WERI-Rb-1 (cell line): ENCODE results near the gene INHBB.

ENCODE experiments used
- DNase-seq: peaks from one replicate; pipeline ENCODE4 v3.0.0-alpha.2; 2020
- H3K27ac ChIP-seq: fragments of 250-450 bp; sonication (Bioruptor Pico); 2 replicates; pipeline ENCODE4 v1.5.1; 2020; ENCODE audit warnings: mild to moderate bottlenecking, moderate library complexity
- H3K27me3 ChIP-seq: fragments of 250-450 bp; sonication (Bioruptor Pico); 2 replicates; pipeline ENCODE4 v1.5.1; 2021; ENCODE audit warnings: mild to moderate bottlenecking, low read depth, moderate library complexity; ENCODE audit not compliant: insufficient read depth, severe bottlenecking
- H3K36me3 ChIP-seq: fragments of 250-450 bp; sonication (Bioruptor Pico); 2 replicates; pipeline ENCODE4 v1.5.1; 2020; ENCODE audit warnings: mild to moderate bottlenecking, moderate library complexity
- H3K4me3 ChIP-seq: 2 replicates; pipeline ENCODE4 v1.5.1; 2011; ENCODE audit warnings: low read depth, mild to moderate bottlenecking, control low read depth, low read length
- H3K9me3 ChIP-seq: fragments of 250-450 bp; sonication (Bioruptor Pico); 2 replicates; pipeline ENCODE4 v1.5.1; 2021; ENCODE audit warnings: mild to moderate bottlenecking, moderate library complexity; ENCODE audit not compliant: severe bottlenecking
- CTCF ChIP-seq: IDR thresholded peaks from 2 replicates; pipeline ENCODE4 v1.5.1; 2011; ENCODE audit warnings: low read depth, mild to moderate bottlenecking, control low read depth, inconsistent platforms, low read length

INHBB gene

GRCh38 chr2:120357768-120358167 is 11.8 kb downstream of the INHBB start:
- no peak for TF ChIP-seq CTCF
- no peaks in the 10 kb centered on the region for H3K27me3 ChIP-seq
- no peak for DNase-seq

GRCh38 chr2:120358734-120359465 is 13.0 kb downstream of the INHBB start:
- Histone ChIP-seq H3K27ac (no peak overlapping the region), H3K4me3 (no peak overlapping the region), H3K27me3 (no peaks in the 10 kb centered on the region), H3K9me3 (no peaks in the 10 kb centered on the region), H3K36me3 (no peaks in the 10 kb centered on the region)
- TF ChIP-seq CTCF = no peak
- DNase-seq = no peak

More at GRCh38 chr2:120357768-120358167, 11.8 kb downstream of the INHBB start:
- Histone ChIP-seq H3K27ac (no peak overlapping the region), H3K4me3 (no peak overlapping the region), H3K9me3 (no peaks in the 10 kb centered on the region), H3K36me3 (no peaks in the 10 kb centered on the region)

GRCh38 chr2:120360307-120360855 is 14.4 kb downstream of the INHBB start:
- Histone ChIP-seq H3K9me3 (no peaks in the 10 kb centered on the region), H3K4me3 (no peak overlapping the region), H3K27ac (no peak overlapping the region), H3K36me3 (no peaks in the 10 kb centered on the region), H3K27me3 (no peaks in the 10 kb centered on the region)
- no peak for TF ChIP-seq CTCF
- no peak for DNase-seq

GRCh38 chr2:120362926-120363325 is 17.0 kb downstream of the INHBB start:
- no peaks in the 10 kb centered on the region for H3K27me3 ChIP-seq
- no peak overlapping the region for H3K27ac ChIP-seq
- TF ChIP-seq CTCF = no peak

GRCh38 chr2:120365236-120365793 is 19.4 kb downstream of the INHBB start:
- no peak for DNase-seq
- Histone ChIP-seq H3K4me3 (no peak overlapping the region), H3K36me3 (no peaks in the 10 kb centered on the region), H3K27ac (peak overlapping the region; percentile 4; the same call in 1 of the 2 replicates), H3K27me3 (no peaks in the 10 kb centered on the region), H3K9me3 (no peaks in the 10 kb centered on the region)
- no peak for TF ChIP-seq CTCF

More at GRCh38 chr2:120362926-120363325, 17.0 kb downstream of the INHBB start:
- H3K9me3 ChIP-seq = no peaks in the 10 kb centered on the region
- DNase-seq = no peak
- no peaks in the 10 kb centered on the region for H3K36me3 ChIP-seq
- H3K4me3 ChIP-seq = no peak overlapping the region
